Loucy (cell line): ENCODE data around the gene TES.

Source experiments
- H2AFZ ChIP-seq: fragments of 200-600 bp; sonication (generic); 2 replicates; pipeline ENCODE4 v1.6.0; 2016; ENCODE audit warnings: antibody characterized with exemption, mild to moderate bottlenecking, low read length, moderate library complexity
- H3F3A ChIP-seq: fragments of 200-600 bp; 2 replicates; pipeline ENCODE4 v1.6.0; 2016; ENCODE audit warnings: antibody characterized with exemption, low read depth, mild to moderate bottlenecking
- H3K27me3 ChIP-seq: fragments of 200-600 bp; sonication (generic); 2 replicates; pipeline ENCODE4 v1.6.1; 2014; ENCODE audit warnings: low read length, mild to moderate bottlenecking; ENCODE audit not compliant: insufficient read depth, poor library complexity, severe bottlenecking
- H3K36me3 ChIP-seq: fragments of 200-600 bp; sonication (generic); 2 replicates; pipeline ENCODE4 v1.6.1; 2016; ENCODE audit warnings: low read length; ENCODE audit not compliant: insufficient read depth
- H3K4me1 ChIP-seq: fragments of 200-600 bp; sonication (generic); 2 replicates; pipeline ENCODE4 v1.5.1; 2014; ENCODE audit warnings: low read length, mild to moderate bottlenecking; ENCODE audit not compliant: insufficient read depth, poor library complexity, severe bottlenecking
- H3K4me2 ChIP-seq: fragments of 200-600 bp; sonication (generic); 2 replicates; pipeline ENCODE4 v1.6.0; 2014; ENCODE audit warnings: antibody characterized with exemption, low read length, low read depth, mild to moderate bottlenecking; ENCODE audit not compliant: poor library complexity, severe bottlenecking
- H3K4me3 ChIP-seq: fragments of 200-600 bp; sonication (generic); 2 replicates; pipeline ENCODE4 v1.5.1; 2014; ENCODE audit warnings: low read length, mild to moderate bottlenecking, mixed read lengths; ENCODE audit not compliant: poor library complexity, severe bottlenecking
- H3K79me2 ChIP-seq: fragments of 200-600 bp; sonication (generic); 2 replicates; pipeline ENCODE4 v1.6.1; 2014; ENCODE audit warnings: low read length; ENCODE audit not compliant: insufficient read depth
- H3K9ac ChIP-seq: fragments of 200-600 bp; sonication (generic); 2 replicates; pipeline ENCODE4 v1.6.0; 2014; ENCODE audit warnings: mild to moderate bottlenecking, low read depth, low read length, moderate library complexity; ENCODE audit not compliant: poor library complexity, severe bottlenecking
- H3K9me2 ChIP-seq: fragments of 200-600 bp; sonication (generic); replicated peaks from 2 replicates; pipeline ENCODE4 v1.6.1; 2016; ENCODE audit warnings: low read depth, low read length, mixed read lengths
- H3K9me3 ChIP-seq: fragments of 200-600 bp; sonication (generic); 2 replicates; pipeline ENCODE4 v1.6.1; 2014; ENCODE audit warnings: mild to moderate bottlenecking, antibody characterized with exemption, low read length, low read depth; ENCODE audit not compliant: insufficient read depth
- H4K20me1 ChIP-seq: fragments of 200-600 bp; sonication (generic); 2 replicates; pipeline ENCODE4 v1.6.0; 2014; ENCODE audit warnings: antibody characterized with exemption, low read length, mild to moderate bottlenecking; ENCODE audit not compliant: insufficient read depth, poor library complexity, severe bottlenecking
- CTCF ChIP-seq: fragments of 200-600 bp; sonication (generic); conservative IDR thresholded peaks from 2 replicates; pipeline ENCODE4 v1.5.1; 2014; ENCODE audit warnings: mild to moderate bottlenecking, antibody characterized with exemption, low read length
- EZH2phosphoT487 ChIP-seq: fragments of 200-600 bp; IDR thresholded peaks from 2 replicates; pipeline ENCODE4 v1.6.1; 2018; ENCODE audit warnings: antibody characterized with exemption, mild to moderate bottlenecking, moderate library complexity, borderline replicate concordance

Gene TES

DNA sequence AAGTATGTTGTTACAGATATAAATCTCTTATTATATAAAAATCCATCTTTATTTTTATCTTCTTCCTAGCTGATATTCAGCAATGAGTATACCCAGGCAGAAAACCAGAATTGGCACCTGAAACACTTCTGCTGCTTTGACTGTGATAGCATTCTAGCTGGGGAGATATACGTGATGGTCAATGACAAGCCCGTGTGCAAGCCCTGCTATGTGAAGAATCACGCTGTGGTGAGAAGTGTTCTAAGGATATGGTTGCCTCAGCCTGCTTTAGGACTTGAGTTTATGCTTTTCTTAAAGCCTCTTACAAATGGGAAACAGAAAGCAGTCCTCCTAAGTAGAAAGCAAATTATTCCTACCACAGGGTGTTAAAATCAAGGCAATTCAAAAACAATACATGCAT, 41.9 kb downstream of the TES start:
- no peaks in the 10 kb centered on the region for H3K9me3 ChIP-seq
- H3K36me3 ChIP-seq: no peaks in the 10 kb centered on the region

GRCh38 chr7:116257156-116257555, 46.8 kb downstream of the TES start:
- H3K9me2 ChIP-seq: no peaks in the 10 kb centered on the region

More for the DNA sequence above, 41.9 kb downstream of the TES start:
- Histone ChIP-seq H2AFZ (no peak overlapping the region), H3K4me3 (no peak overlapping the region), H4K20me1 (no peaks in the 10 kb centered on the region), H3K27me3 (no peaks in the 10 kb centered on the region), H3K9ac (no peak overlapping the region), H3K9me2 (no peaks in the 10 kb centered on the region), H3K4me1 (no peaks in the 10 kb centered on the region), H3K79me2 (no peaks in the 10 kb centered on the region), H3F3A (no peaks in the 10 kb centered on the region), H3K4me2 (no peak overlapping the region)
- TF ChIP-seq EZH2phosphoT487: no peak
- TF ChIP-seq CTCF: no peak

GRCh38 chr7:116258734-116259133, 48.4 kb downstream of the TES start:
- H3K4me1 ChIP-seq: no peaks in the 10 kb centered on the region
- no peak overlapping the region for H3K4me3 ChIP-seq
- H3K9me3 ChIP-seq: no peaks in the 10 kb centered on the region
- no peak overlapping the region for H2AFZ ChIP-seq
- H3K9ac ChIP-seq: no peak overlapping the region
- no peaks in the 10 kb centered on the region for H3K36me3 ChIP-seq
- no peak for TF ChIP-seq EZH2phosphoT487
- peak; percentile 91 for TF ChIP-seq CTCF
- no peaks in the 10 kb centered on the region for H4K20me1 ChIP-seq
- H3K9me2 ChIP-seq: no peaks in the 10 kb centered on the region
- H3K27me3 ChIP-seq: no peaks in the 10 kb centered on the region
- no peaks in the 10 kb centered on the region for H3F3A ChIP-seq
- H3K79me2 ChIP-seq: no peaks in the 10 kb centered on the region
- H3K4me2 ChIP-seq: no peak overlapping the region

More at GRCh38 chr7:116257156-116257555, 46.8 kb downstream of the TES start:
- Histone ChIP-seq H3K9me3 (no peaks in the 10 kb centered on the region), H2AFZ (no peak overlapping the region), H3K4me2 (no peak overlapping the region), H3K4me1 (no peaks in the 10 kb centered on the region), H3K4me3 (no peak overlapping the region), H3K79me2 (no peaks in the 10 kb centered on the region), H3K27me3 (no peaks in the 10 kb centered on the region), H4K20me1 (no peaks in the 10 kb centered on the region), H3K36me3 (no peaks in the 10 kb centered on the region), H3F3A (no peaks in the 10 kb centered on the region), H3K9ac (no peak overlapping the region)
- TF ChIP-seq EZH2phosphoT487: no peak
- no peak for TF ChIP-seq CTCF
